Neural crest cell (in vitro differentiated cells): ENCODE measurements around the gene THSD7A. TPM values are rescaled to one million over a fixed set of nuclear protein-coding genes. Genes with fewer than 3 reads are reported as not detected.

ENCODE experiments used
- DNase-seq: peaks from one replicate; pipeline ENCODE4 v3.0.0; 2021; ENCODE audit warnings: low read depth, mixed read lengths, low spot score
- H3K27ac Mint-ChIP-seq: one replicate; pipeline ENCODE4 v1.8.0; 2021; ENCODE audit warnings: mild to moderate bottlenecking, mixed read lengths; ENCODE audit not compliant: unreplicated experiment
- H3K27me3 Mint-ChIP-seq: 2 replicates; pipeline ENCODE4 v1.8.0; 2021; ENCODE audit warnings: low read depth, mild to moderate bottlenecking, mixed read lengths
- H3K36me3 Mint-ChIP-seq: 2 replicates; pipeline ENCODE4 v1.8.0; 2021; ENCODE audit warnings: low read depth, mild to moderate bottlenecking, mixed read lengths
- H3K4me1 Mint-ChIP-seq: 2 replicates; pipeline ENCODE4 v1.8.0; 2021; ENCODE audit warnings: mixed read lengths
- H3K4me3 Mint-ChIP-seq: one replicate; pipeline ENCODE4 v1.8.0; 2021; ENCODE audit warnings: mild to moderate bottlenecking, mixed read lengths
- H3K9me3 Mint-ChIP-seq: 2 replicates; pipeline ENCODE4 v1.8.0; 2021; ENCODE audit warnings: mixed read lengths
- CTCF ChIP-seq: fragments of 200-600 bp; sonication (generic); conservative IDR thresholded peaks from 2 replicates; pipeline ENCODE4 v1.5.0; 2021; ENCODE audit warnings: antibody characterized with exemption, mild to moderate bottlenecking
- total RNA-seq: library from RNA; stranded (reverse); gene quantifications from 2 replicates; pipeline ENCODE4 v1.2.1, GENCODE V29; 2021

THSD7A gene
- total RNA-seq, 1 donor from 2014 or later, result 4.8 TPM

GRCh38 chr7:11642276-11642675, 189.7 kb downstream of the THSD7A start:
- Mint-ChIP-seq H3K9me3 (no peaks in the 10 kb centered on the region), H3K4me3 (no peak overlapping the region), H3K36me3 (no peaks in the 10 kb centered on the region), H3K4me1 (no peaks in the 10 kb centered on the region), H3K27me3 (no peaks in the 10 kb centered on the region), H3K27ac (no peak overlapping the region)
- TF ChIP-seq CTCF, result no peak
- no peak for DNase-seq

GRCh38 chr7:11638011-11638774, 193.8 kb downstream of the THSD7A start:
- DNase-seq, result no peak

GRCh38 chr7:11636274-11636673, 195.7 kb downstream of the THSD7A start:
- H3K4me3 Mint-ChIP-seq, result no peak overlapping the region
- TF ChIP-seq CTCF, result no peak
- H3K4me1 Mint-ChIP-seq, result no peaks in the 10 kb centered on the region
- H3K27ac Mint-ChIP-seq, result no peak overlapping the region
- no peak for DNase-seq
- H3K27me3 Mint-ChIP-seq, result no peaks in the 10 kb centered on the region
- H3K36me3 Mint-ChIP-seq, result no peaks in the 10 kb centered on the region
- H3K9me3 Mint-ChIP-seq, result no peaks in the 10 kb centered on the region

More at GRCh38 chr7:11638011-11638774, 193.8 kb downstream of the THSD7A start:
- TF ChIP-seq CTCF, result no peak
- no peaks in the 10 kb centered on the region for H3K27me3 Mint-ChIP-seq
- H3K36me3 Mint-ChIP-seq, result no peaks in the 10 kb centered on the region
- no peak overlapping the region for H3K27ac Mint-ChIP-seq
- H3K4me3 Mint-ChIP-seq, result no peak overlapping the region
- no peaks in the 10 kb centered on the region for H3K4me1 Mint-ChIP-seq
- no peaks in the 10 kb centered on the region for H3K9me3 Mint-ChIP-seq

GRCh38 chr7:11633310-11633709, 198.7 kb downstream of the THSD7A start:
- Mint-ChIP-seq H3K9me3 (no peaks in the 10 kb centered on the region), H3K27me3 (no peaks in the 10 kb centered on the region), H3K36me3 (no peaks in the 10 kb centered on the region), H3K4me3 (no peak overlapping the region), H3K4me1 (no peaks in the 10 kb centered on the region), H3K27ac (no peak overlapping the region)
- no peak for DNase-seq
- no peak for TF ChIP-seq CTCF

- DNase-seq, result no peak
- no peaks in the 10 kb centered on the region for H3K9me3 Mint-ChIP-seq
- H3K27ac Mint-ChIP-seq, result no peak overlapping the region
- no peak overlapping the region for H3K4me3 Mint-ChIP-seq
- no peak for TF ChIP-seq CTCF
- H3K27me3 Mint-ChIP-seq, result no peaks in the 10 kb centered on the region
- H3K4me1 Mint-ChIP-seq, result peaks cover 6% of the 10 kb centered on the region
- no peaks in the 10 kb centered on the region for H3K36me3 Mint-ChIP-seq
These were observed 201.6 kb downstream of the THSD7A start for GRCh38 chr7:11630355-11630754.
